ENCODE data around the gene WWOX.

Gene WWOX

GRCh38 chr16:78362524-78363135 is 263.2 kb downstream of the WWOX start:
- DNase-seq (ENCODE audit: low read depth), result no peak

GRCh38 chr16:78363843-78364555 is 264.5 kb downstream of the WWOX start:
- DNase-seq (ENCODE audit: low read depth), result no peak

- DNase-seq (ENCODE audit: low read depth), result no peak
These were observed 265.1 kb downstream of the WWOX start for GRCh38 chr16:78364556-78364880.

GRCh38 chr16:78365366-78365765 is 265.9 kb downstream of the WWOX start:
- no peak for DNase-seq (ENCODE audit: low read depth)

GRCh38 chr16:78368121-78369102 is 269.0 kb downstream of the WWOX start:
- DNase-seq (ENCODE audit: low read depth), result no peak

- DNase-seq (ENCODE audit: low read depth), result no peak
These were observed 272.8 kb downstream of the WWOX start for GRCh38 chr16:78372277-78372676.

- no peak for DNase-seq (ENCODE audit: low read depth)
These were observed 275.7 kb downstream of the WWOX start for GRCh38 chr16:78375055-78375679.

GRCh38 chr16:78376452-78376851 is 277.0 kb downstream of the WWOX start:
- DNase-seq (ENCODE audit: low read depth), result no peak

- no peak for DNase-seq (ENCODE audit: low read depth)
These were observed 277.9 kb downstream of the WWOX start for GRCh38 chr16:78377312-78377711.

- DNase-seq (ENCODE audit: low read depth), result no peak
These were observed 281.6 kb downstream of the WWOX start for GRCh38 chr16:78381060-78381459.

- DNase-seq (ENCODE audit: low read depth), result no peak
These were observed 283.7 kb downstream of the WWOX start for GRCh38 chr16:78383118-78383517.

GRCh38 chr16:78385086-78385805 is 285.8 kb downstream of the WWOX start:
- DNase-seq (ENCODE audit: low read depth), result no peak

GRCh38 chr16:78386557-78387324 is 287.3 kb downstream of the WWOX start:
- no peak for DNase-seq (ENCODE audit: low read depth)

- no peak for DNase-seq (ENCODE audit: low read depth)
These were observed 289.6 kb downstream of the WWOX start for GRCh38 chr16:78389009-78389498.

GRCh38 chr16:78390092-78390491 is 290.6 kb downstream of the WWOX start:
- DNase-seq (ENCODE audit: low read depth), result no peak

GRCh38 chr16:78390508-78391324 is 291.3 kb downstream of the WWOX start:
- DNase-seq (ENCODE audit: low read depth), result no peak

- DNase-seq (ENCODE audit: low read depth), result no peak
These were observed 293.2 kb downstream of the WWOX start for GRCh38 chr16:78392585-78393195.

- DNase-seq (ENCODE audit: low read depth), result no peak
These were observed 295.6 kb downstream of the WWOX start for GRCh38 chr16:78395035-78395434.

- DNase-seq (ENCODE audit: low read depth), result no peak
These were observed 296.6 kb downstream of the WWOX start for GRCh38 chr16:78396046-78396445.

All from activated T-helper 9 cell treated with anti-CD3 and anti-CD28 coated beads, Interleukin-2, amount 50 U/mL, for 16 hours (primary cell).